T-helper 2 cell (primary cell): ENCODE data around the gene NUTF2.
"Not testable (repeated sequence)": the region's sequence is repeated elsewhere in the genome, so short reads cannot be mapped to it uniquely, and the experiment has no call there.

Experiments
- DNase-seq, 5 experiments: peaks; one replicate each; pipeline versions ENCODE4 v3.0.0 to v3.0.0-alpha.2; 2012 to 2022

NUTF2 gene

GRCh38 chr16:67837811-67838210 lies 8.9 kb upstream of the NUTF2 start:
- no peak for DNase-seq

- no peak for DNase-seq
Measured at GRCh38 chr16:67841198-67841815, 5.4 kb upstream of the NUTF2 start.

- DNase-seq: peak; percentile 82 to 95 (median 90)
Measured at GRCh38 chr16:67841816-67842508, 4.8 kb upstream of the NUTF2 start, which contains the start of gene THAP11. THAP11 (plus strand) TSS chr16:67842320; CDS start chr16:67842555, 235 bp downstream.

- peak; percentile 25 to 88 (median 67) for DNase-seq
Measured at GRCh38 chr16:67842509-67843342, 4.0 kb upstream of the NUTF2 start.

GRCh38 chr16:67843343-67843765 lies 3.4 kb upstream of the NUTF2 start:
- DNase-seq: no peak

- no peak for DNase-seq
Measured at GRCh38 chr16:67844497-67844896, 2.2 kb upstream of the NUTF2 start.

GRCh38 chr16:67845291-67846062 lies 1.3 kb upstream of the NUTF2 start:
- peak in 1 of 5 experiments; percentile 31 for DNase-seq

- no peak for DNase-seq
Measured at GRCh38 chr16:67846063-67846319, 742 bp upstream of the NUTF2 start.

GRCh38 chr16:67847064-67847861 lies 530 bp downstream of the NUTF2 start, which contains the start of gene CENPT:
CENPT (minus strand) TSS chr16:67847693; CDS start chr16:67833859, 13,834 bp downstream.
- DNase-seq: peak in 1 of 5 experiments; percentile 7

GRCh38 chr16:67848118-67848517 lies 1.4 kb downstream of the NUTF2 start:
- DNase-seq: no peak

- DNase-seq: no peak
Measured at GRCh38 chr16:67853670-67854069, 6.9 kb downstream of the NUTF2 start.

GRCh38 chr16:67855789-67856188 lies 9.1 kb downstream of the NUTF2 start:
- DNase-seq: no peak

GRCh38 chr16:67856927-67857546 lies 10.3 kb downstream of the NUTF2 start:
- no peak for DNase-seq

GRCh38 chr16:67857547-67858233 lies 11.0 kb downstream of the NUTF2 start:
- DNase-seq: peak in 4 of 5 experiments; percentile 19 to 32 (median 20)

- no peak for DNase-seq
Measured at GRCh38 chr16:67858500-67858899, 11.8 kb downstream of the NUTF2 start.

- DNase-seq: no peak
Measured at GRCh38 chr16:67860589-67861398, 14.1 kb downstream of the NUTF2 start.

- no peak for DNase-seq
Measured at GRCh38 chr16:67861877-67862276, 15.1 kb downstream of the NUTF2 start.

- no peak for DNase-seq
Measured at GRCh38 chr16:67862623-67863583, 16.2 kb downstream of the NUTF2 start.

- not testable (repeated sequence) for DNase-seq
Measured at GRCh38 chr16:67864044-67864443, 17.3 kb downstream of the NUTF2 start.
